ENCODE measurements around the gene MACROD1.
A peak's percentile ranks its signal among the peaks of the same experiment; 100 is the strongest.

MACROD1 gene

GRCh38 chr11:64209563-64209843 lies 43.6 kb upstream of the MACROD1 start:
- Histone ChIP-seq H3K9ac (ENCODE audit: low read length) (no peak overlapping the region), H2AFZ (ENCODE audit: low read depth, low read length, severe bottlenecking) (no peak overlapping the region), H3K27me3 (ENCODE audit: low read length) (no peaks in the 10 kb centered on the region), H3K4me2 (ENCODE audit: low read depth, low read length, poor library complexity, severe bottlenecking) (no peak overlapping the region), H4K20me1 (ENCODE audit: low read depth, low read length) (no peaks in the 10 kb centered on the region), H3K36me3 (ENCODE audit: low read length) (no peaks in the 10 kb centered on the region), H3K79me2 (ENCODE audit: insufficient read depth, low read length) (no peaks in the 10 kb centered on the region; the same call in 1 of the 2 replicates), H3K9me2 (replicated peaks; ENCODE audit: insufficient read depth, low read length) (no peaks in the 10 kb centered on the region), H3K4me3 (ENCODE audit: insufficient read depth, low read length, poor library complexity, severe bottlenecking) (no peak overlapping the region), H3K27ac (ENCODE audit: low read depth, low read length) (no peak overlapping the region), H3F3A (ENCODE audit: insufficient read depth) (peaks cover 12% of the 10 kb centered on the region), H3K9me3 (ENCODE audit: insufficient read depth, low read length) (no peaks in the 10 kb centered on the region)
- TF ChIP-seq EZH2phosphoT487 (conservative IDR thresholded peaks at IDR 0.05; ENCODE audit: low read length), result no peak
- TF ChIP-seq CTCF (IDR thresholded peaks at IDR 0.05; ENCODE audit: insufficient read depth, low read length, poor library complexity, severe bottlenecking), result no peak

GRCh38 chr11:64208796-64209562 lies 43.1 kb upstream of the MACROD1 start:
- TF ChIP-seq EZH2phosphoT487 (conservative IDR thresholded peaks at IDR 0.05; ENCODE audit: low read length) (no peak), CTCF (IDR thresholded peaks at IDR 0.05; ENCODE audit: insufficient read depth, low read length, poor library complexity, severe bottlenecking) (no peak)
- H3K36me3 ChIP-seq (ENCODE audit: low read length), result no peaks in the 10 kb centered on the region; the same call in 1 of the 2 replicates
- no peak overlapping the region for H2AFZ ChIP-seq (ENCODE audit: low read depth, low read length, severe bottlenecking)
- H3K9me3 ChIP-seq (ENCODE audit: insufficient read depth, low read length), result no peaks in the 10 kb centered on the region
- H3K27ac ChIP-seq (ENCODE audit: low read depth, low read length), result no peak overlapping the region
- H3K4me3 ChIP-seq (ENCODE audit: insufficient read depth, low read length, poor library complexity, severe bottlenecking), result no peak overlapping the region
- H3F3A ChIP-seq (ENCODE audit: insufficient read depth), result peaks cover 12% of the 10 kb centered on the region
- no peaks in the 10 kb centered on the region; the same call in 1 of the 2 replicates for H3K79me2 ChIP-seq (ENCODE audit: insufficient read depth, low read length)
- no peaks in the 10 kb centered on the region for H3K27me3 ChIP-seq (ENCODE audit: low read length)
- no peaks in the 10 kb centered on the region for H4K20me1 ChIP-seq (ENCODE audit: low read depth, low read length)
- no peaks in the 10 kb centered on the region for H3K9me2 ChIP-seq (replicated peaks; ENCODE audit: insufficient read depth, low read length)
- H3K9ac ChIP-seq (ENCODE audit: low read length), result no peak overlapping the region
- no peak overlapping the region for H3K4me2 ChIP-seq (ENCODE audit: low read depth, low read length, poor library complexity, severe bottlenecking)

GRCh38 chr11:64208086-64208795 lies 42.3 kb upstream of the MACROD1 start:
- Histone ChIP-seq H3F3A (ENCODE audit: insufficient read depth) (peaks cover 15% of the 10 kb centered on the region), H3K79me2 (ENCODE audit: insufficient read depth, low read length) (no peaks in the 10 kb centered on the region; the same call in 1 of the 2 replicates), H3K9ac (ENCODE audit: low read length) (peak overlapping the region; percentile 89), H3K36me3 (ENCODE audit: low read length) (no peaks in the 10 kb centered on the region; the same call in 1 of the 2 replicates), H3K9me3 (ENCODE audit: insufficient read depth, low read length) (no peaks in the 10 kb centered on the region), H3K9me2 (replicated peaks; ENCODE audit: insufficient read depth, low read length) (no peaks in the 10 kb centered on the region), H4K20me1 (ENCODE audit: low read depth, low read length) (no peaks in the 10 kb centered on the region), H2AFZ (ENCODE audit: low read depth, low read length, severe bottlenecking) (no peak overlapping the region), H3K27me3 (ENCODE audit: low read length) (no peaks in the 10 kb centered on the region), H3K27ac (ENCODE audit: low read depth, low read length) (peak overlapping the region; percentile 86), H3K4me3 (ENCODE audit: insufficient read depth, low read length, poor library complexity, severe bottlenecking) (peak overlapping the region; percentile 72), H3K4me2 (ENCODE audit: low read depth, low read length, poor library complexity, severe bottlenecking) (peak overlapping the region; percentile 97)
- TF ChIP-seq EZH2phosphoT487 (conservative IDR thresholded peaks at IDR 0.05; ENCODE audit: low read length), result no peak
- no peak for TF ChIP-seq CTCF (IDR thresholded peaks at IDR 0.05; ENCODE audit: insufficient read depth, low read length, poor library complexity, severe bottlenecking)
